ENCODE data around the gene COL8A1.

GRCh38 chr3:99757966-99758365 lies 119.6 kb downstream of the COL8A1 start:
- TF ChIP-seq CTCF (IDR thresholded peaks at IDR 0.05) (no peak), POLR2A (IDR thresholded peaks at IDR 0.05; ENCODE audit: low read depth) (no peak), POLR2AphosphoS5 (IDR thresholded peaks at IDR 0.05) (no peak)

All from esophagus muscularis mucosa (tissue), 3 donors.